Glomerular endothelial cell (primary cell): ENCODE results near the gene NPR2. TPM values are rescaled to one million over a fixed set of nuclear protein-coding genes. Genes with fewer than 3 reads are reported as not detected.
A peak's percentile ranks its signal among the peaks of the same experiment; 100 is the strongest.

Source experiments
- DNase-seq: peaks from one replicate; pipeline ENCODE4 v3.0.0-alpha.2; 2011; ENCODE audit warnings: low read depth, low spot score; ENCODE audit errors: extremely low read depth
- total RNA-seq: library from RNA; depleted of rRNA; stranded (reverse); fragments of >200 nt; gene quantifications from 2 replicates; pipeline ENCODE4 v1.2.3, GENCODE V29; 2015

NPR2 gene
- total RNA-seq, 1 donor from 2014 or later = 16.6 TPM

DNA sequence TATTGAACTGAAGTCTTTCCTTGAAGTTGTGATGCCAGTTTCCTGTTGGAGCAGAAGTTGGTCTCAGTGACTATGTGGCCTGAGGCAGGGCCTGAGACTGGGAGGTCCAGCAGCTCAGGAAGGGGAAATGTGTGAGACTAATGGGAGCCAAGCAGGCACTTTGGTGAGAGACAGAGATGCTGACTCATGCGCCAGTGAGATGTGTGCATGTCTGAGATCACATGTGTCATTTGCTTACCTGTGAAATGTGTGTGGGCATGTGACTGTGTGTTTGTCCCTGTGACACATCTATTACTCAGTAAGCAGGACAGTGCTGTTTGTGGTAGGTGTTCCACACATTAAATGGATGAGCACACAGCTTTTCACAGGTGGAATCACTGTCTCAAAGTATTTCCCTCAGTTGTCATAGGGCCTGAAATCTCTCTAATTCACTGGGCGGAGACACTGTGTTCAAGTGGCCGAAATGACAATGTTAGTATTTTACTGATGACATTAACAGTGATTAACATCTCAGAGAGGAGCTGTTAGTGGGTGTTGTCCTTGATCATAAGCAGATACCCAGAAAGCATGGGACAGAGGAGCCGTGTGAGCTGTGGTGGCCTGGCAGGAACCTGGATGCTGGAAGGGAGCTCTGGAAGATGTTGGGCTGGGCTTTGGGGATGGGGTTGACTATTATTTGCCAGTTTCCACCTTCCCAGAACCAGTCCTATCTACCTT lies 7.4 kb downstream of the NPR2 start:
- no peak for DNase-seq

DNA sequence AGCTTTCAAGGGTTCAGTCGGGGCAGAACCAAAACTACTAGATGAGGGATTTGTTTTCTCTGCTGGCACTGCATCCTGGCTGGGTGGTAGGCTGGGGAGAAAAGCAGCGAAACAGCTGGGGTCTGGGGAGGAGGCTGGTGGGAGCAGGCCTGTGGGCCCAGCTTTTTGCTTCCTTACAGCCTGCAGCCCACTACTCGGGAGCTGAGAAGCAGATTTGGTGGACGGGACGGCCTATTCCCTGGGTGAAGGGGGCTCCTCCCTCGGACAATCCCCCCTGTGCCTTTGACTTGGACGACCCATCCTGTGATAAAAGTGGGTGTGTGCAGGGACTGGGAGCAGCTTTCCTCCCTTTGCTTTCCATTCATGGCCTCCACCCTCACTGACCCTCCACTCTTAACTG lies 9.1 kb downstream of the NPR2 start:
- DNase-seq = no peak

DNA sequence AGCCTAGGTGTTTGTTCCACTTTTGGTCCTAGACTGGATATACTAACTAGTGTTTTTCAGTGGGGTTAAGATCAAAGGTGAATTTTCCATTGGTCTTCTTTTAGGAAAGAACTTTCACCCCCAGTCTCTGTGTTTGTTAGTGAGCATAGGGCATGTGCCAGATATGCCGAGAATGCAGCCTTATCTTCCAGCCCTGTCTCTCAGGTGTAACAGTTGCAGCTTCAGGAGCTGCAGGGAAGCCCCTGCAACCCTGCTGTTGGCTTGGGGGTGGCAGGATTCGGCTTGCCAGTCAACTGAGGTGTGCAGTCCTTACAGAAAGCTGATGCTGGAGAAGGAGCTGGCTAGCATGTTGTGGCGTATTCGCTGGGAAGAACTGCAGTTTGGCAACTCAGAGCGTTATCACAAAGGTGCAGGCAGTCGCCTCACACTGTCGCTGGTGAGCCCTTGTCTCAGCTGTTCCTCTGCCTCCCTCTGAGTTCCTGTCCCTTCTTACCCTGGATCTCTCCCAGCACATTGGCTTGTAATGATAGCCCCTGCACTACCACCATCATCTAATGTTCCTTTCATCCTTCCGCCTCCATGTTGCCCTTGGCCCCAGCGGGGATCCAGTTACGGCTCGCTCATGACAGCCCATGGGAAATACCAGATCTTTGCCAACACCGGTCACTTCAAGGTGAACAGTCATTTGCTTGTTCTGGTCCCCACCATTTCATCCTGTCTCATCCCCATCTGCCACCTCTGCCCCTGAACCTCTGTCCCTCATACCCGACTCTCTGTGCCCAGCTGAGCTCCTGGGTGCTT lies 10.1 kb downstream of the NPR2 start:
- no peak for DNase-seq

DNA sequence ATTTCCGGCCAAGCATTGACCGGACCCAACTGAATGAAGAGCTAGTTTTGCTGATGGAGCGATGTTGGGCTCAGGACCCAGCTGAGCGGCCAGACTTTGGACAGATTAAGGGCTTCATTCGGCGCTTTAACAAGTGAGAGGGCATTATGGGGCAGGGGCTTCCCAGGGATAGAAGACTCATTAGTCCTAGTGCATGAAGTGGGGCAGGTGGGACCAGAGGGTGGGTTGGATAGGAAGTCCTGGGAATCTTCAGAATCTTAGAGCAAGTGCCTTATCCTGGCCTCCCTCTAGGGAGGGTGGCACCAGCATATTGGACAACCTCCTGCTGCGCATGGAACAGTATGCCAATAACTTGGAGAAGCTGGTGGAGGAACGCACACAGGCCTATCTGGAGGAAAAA lies 14.7 kb downstream of the NPR2 start:
- no peak for DNase-seq

DNA sequence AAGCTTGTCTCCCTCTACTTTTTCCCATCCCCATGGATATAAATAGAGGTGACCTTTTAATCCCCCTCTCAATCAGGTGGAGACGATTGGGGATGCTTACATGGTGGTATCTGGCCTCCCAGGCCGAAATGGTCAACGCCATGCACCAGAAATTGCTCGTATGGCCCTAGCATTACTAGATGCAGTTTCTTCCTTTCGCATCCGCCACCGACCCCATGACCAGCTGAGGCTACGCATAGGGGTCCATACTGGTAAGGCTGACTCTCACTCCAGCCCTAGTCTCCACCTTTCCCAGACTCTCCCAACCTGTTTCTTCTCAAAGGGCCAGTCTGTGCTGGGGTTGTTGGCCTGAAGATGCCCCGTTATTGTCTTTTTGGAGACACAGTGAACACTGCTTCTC lies 17.0 kb downstream of the NPR2 start:
- no peak for DNase-seq

DNA sequence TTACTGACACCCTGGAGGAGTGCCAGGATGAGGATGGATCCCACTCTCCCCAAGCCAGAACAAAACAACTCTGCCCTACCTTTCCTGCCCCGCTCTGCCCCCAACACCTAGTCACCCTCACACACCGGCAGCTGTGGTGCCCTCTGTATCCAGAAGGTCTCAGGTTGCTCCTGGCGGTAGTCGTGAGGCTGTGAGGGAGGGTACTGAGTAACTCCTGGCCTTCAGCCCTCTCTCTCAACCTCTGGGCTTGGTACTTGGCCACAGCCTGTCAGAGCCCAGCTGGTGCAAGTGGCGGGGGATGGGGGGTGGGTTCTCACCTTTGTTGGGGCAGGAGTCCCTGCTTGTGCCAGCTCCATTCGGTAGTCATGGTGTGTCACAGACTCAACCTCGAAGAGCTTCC lies 18.7 kb downstream of the NPR2 start:
- no peak for DNase-seq

DNA sequence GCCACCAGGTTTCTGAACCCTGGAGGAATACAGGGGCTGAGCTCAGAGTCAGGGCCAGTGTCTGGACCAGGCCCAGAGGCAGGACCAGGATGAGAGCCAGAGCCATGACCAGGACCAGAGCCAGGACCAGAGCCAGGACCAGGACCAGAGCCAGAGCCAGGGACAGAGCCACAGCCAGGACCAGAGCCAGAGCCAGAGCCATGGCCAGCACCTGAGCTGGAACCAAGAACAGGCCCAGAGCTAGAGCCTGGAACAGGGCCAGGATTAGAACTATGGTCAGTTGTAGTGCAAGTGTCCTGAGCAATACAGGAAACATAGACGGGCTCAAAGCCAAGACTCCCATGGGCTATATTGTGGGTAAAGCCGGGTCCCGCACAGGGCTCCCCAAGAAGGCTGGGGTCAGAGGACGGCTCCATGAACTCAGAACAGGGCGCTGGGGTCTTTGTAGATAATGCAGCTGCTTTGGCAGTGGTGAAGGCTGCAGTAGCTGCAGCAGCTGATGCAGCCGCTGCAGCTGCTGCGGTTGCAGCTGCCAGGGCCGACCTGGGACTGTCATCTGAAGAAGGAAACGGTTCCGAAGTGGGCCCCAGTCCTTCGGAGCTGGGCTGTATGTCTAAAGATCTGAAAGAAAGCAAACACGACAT lies 20.1 kb downstream of the NPR2 start:
- DNase-seq = no peak

DNA sequence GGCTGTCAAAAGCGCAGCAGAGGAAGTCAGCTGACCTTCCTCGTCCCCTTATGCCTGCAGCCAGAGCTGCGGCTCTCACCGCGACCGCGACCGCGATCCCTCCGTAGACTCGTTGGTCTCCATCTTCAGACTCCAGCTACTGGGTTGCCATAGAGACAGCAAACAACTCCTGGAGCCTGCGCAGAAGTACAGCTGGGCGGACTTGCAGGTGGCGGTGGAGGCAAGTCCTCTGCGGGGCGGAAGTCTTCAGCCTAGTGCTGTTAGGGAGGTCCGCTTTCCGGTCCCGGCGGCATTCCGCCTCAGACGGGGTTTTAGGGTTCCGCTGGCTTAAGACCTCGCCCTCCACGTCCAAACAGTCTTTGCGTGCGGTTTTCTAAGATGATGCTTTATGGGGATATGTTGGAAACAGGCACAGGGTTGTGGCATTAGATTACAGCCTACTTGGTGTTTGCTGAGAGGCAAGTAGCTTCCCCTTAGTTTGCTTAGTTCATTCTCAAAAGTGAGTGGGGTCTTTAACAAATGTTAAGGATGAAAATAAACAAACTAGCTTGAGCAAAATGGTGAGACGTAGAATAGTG lies 20.7 kb downstream of the NPR2 start, which contains the start of gene SPAG8:
Gene SPAG8 (minus strand): TSS at position 238 of the 578 bp plus-strand sequence. CDS start 115 bp downstream, at position 123.
- no peak for DNase-seq

DNA sequence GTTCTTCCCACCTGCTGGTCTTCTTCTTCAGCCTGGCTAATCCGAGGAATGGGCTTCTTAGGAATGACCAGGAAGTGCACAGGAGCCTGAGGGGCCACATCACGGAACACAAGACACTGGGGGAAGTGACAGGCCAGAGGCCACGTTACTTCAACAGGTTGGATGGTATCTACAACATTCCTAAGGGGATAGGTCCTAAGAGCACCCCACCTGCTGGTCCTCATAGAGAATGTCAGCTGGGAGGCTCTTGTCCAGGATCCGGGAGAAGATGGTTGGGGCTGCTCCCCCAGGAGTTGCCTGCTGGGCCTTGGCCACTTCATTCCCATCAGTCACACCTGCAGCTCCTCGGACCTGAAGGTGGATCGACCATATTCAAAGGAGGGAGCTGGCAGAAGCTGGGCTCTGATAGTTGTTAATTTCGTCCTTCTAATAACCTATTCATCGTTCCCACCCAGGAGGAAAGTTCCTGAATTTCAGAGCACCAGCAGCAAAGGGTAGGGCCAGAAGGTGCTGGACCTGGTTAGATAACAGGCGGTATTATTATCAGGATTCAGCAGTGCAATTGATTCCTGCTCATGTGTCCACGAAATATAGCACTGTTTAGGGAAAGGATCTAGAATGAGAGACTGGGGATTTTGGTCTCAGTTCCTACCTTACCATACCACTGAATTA lies 22.2 kb downstream of the NPR2 start:
- DNase-seq = no peak

DNA sequence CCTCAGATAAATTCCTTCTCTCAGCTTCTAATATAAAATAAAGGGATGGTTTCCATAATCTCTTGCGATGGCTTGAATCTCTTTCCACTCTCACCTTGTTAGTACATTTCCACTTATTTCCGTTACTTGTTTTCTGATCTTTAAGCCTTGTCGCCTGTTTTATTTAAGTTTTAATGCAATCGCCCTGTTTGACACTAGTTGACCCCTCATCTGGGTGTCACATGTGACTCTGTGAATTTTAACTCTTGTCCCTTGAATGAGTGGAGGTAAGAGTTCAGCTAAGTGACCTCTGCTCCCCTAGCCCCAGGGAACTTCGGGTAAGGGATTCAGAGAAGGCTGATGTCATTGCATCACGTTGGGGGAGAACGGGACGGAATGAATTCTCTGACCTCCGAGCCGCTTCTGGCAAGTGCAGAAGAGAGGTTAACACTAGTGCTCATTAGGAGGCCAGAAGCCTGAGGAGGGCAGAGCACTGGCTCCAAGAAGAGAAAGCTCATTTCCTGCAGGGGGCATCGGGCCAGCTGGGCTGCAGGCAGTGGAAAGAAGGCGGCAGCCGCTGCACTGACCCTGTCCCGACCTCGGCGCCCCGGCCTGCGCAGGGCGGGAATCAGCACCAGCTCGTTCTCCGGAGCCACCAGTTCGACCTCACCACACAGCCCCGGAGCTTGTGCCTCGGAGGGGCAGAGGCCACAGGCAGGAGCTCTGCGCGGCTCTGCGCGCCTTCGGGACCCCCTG lies 22.9 kb downstream of the NPR2 start:
- no peak for DNase-seq

DNA sequence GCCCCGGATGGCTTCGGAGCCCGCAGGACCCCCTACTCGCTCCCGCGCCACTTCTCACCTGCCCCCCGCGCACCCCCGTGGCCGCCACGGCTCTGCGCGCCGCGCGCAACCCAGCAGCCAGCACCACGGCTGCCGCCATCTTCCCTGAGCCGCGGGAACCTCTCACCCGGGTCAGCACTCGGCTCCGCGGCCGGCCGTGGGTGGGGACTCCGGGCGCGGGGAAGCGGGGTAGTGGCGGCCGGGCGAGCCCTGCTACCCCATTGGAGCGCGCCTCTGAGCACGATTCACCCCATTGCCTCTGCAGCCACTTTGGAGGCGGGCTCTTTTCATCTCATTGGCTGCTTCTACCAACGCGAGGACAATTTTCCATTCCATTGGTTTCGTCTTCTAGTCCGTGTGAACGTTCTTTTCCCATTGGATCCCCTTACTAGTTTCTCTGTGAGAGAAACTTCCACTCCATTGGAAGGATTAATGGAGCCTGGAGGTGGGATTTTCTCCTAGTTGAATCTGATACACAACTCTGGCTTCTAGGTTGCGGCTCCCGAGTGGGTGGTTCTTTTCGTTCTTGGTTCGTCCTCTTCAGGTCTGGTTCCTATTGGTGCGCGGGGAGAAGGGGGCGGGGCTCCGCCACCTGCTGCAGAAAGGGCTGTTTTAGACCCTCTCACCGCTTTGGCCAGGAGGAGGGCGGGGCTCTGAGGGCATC lies 23.6 kb downstream of the NPR2 start, which contains the start of gene HINT2:
Gene HINT2 (minus strand): TSS at position 202 of the 703 bp plus-strand sequence. CDS start 63 bp downstream, at position 139.
- peak; percentile 99 for DNase-seq

DNA sequence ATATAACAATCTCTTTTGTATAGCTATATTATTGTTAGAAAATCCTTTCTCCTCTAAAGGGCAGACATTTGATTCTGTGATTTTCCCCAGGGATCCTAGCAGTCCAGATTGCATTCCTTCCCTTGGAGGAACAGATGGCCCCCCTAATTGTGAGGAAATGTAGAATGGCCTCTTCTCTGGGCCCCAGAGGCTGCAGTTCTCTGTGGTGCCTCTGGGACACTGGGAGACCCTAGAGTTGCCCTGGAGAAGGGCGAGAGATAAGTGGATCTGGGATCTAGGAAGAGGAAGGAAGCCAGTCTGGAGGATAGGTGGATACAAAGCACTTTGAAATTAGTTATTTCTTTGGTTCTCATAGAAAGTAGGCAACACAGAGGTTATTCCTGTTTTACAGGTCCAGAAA lies 25.3 kb downstream of the NPR2 start:
- DNase-seq = no peak

DNA sequence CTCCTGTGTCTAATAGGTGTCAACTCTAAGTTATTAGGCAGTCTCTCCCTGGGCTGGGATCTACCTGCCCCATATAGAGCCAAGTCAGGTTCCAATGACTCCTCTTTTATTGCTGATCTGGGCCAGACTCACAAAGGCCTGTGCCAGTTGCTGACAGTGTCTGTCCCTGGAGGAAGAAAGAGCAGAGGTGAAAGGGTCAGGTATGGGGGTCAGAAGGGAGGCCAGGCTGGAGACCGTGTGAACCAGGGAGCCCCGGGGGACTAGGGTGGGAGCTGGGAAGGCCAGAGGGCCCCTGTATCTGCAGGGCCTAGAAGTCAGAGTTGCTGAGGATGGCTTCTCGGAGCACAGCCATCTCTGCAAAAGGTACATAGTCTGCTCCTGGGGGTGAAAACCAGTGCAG lies 26.9 kb downstream of the NPR2 start:
- DNase-seq = no peak

DNA sequence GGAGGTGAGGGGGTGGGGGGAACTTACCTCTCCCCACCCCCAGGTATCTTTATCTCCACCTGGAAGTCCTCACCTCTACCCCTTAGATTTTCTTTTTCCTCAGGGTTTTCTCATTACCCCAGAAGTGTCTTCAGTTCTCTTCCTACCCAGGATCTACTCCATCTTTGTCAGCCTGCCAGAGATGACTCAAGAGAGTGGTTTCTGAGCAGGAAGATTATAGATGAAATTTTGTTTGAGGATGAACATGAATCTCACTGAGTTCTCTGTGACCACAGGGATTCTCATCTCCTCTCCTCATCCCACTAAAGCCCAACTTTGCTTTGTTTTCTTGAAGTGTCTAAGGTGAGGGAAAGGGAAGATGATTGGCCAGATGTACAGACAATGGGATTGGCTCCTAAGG lies 28.7 kb downstream of the NPR2 start:
- no peak for DNase-seq

DNA sequence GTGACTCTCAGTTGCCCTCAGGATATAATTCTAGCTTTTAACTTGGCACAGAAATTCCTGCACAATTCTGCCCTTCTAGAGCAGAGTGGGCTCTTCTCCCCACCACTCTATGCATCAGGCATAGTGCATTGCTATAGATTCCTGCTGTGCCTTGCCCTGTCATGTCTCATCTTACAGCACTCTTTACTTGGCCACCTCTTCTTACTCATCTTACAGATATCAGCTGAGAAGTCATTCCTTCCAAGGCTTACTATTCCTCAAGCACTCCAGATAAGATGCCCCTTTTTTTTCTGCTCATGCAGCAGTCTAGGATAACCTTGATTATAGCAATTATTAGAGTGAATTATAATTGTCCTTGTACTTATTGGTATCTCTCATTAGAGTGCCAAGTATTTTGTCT lies 31.5 kb downstream of the NPR2 start:
- no peak for DNase-seq

DNA sequence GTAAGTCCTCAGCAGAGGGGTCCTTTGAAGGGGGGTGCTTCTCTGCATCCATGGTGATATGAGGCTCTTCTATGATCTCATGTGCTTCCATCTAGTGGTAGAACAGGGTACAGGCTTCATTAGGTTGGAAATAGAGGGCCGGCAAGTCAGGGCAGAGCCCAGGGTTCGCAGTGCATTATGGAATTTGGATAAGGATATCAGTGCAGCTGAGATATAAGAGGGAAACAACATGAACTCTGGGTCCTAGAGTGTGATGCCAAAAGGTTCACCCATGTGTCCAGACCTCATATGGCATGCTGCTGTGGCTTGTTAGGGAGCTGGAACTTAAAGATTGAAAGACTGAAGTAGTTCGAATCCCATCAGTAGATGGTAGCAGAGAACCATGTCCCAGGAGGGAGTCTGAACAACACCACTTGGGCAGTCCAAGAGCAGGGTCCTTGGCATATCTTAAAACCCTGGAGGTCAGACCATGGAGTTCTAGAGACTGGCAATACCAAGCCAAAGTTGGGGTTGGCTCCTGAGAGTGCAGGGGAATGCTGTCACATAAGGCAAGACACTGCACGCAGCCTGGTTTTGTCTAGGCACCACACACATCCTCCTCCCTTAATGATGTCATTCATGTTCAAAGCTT lies 34.8 kb downstream of the NPR2 start:
- no peak for DNase-seq

DNA sequence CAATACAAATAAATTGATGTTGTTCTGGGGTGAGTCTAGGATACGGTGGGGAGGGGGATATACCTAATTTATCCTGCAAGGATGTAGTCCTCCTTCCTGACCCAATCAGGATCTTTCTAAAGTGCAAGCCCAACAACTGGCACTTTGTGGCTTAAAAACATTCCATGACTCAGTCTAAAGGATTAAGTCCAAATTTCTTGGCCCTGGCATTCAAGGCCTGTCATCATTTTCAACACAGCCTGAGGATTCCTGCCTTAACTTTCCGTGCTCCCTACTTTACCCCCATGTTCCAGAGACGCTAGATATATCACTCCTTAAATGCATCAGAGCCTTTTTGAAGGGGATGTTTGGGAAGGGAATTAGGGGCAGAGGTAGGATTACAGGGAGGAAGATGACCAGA lies 36.1 kb downstream of the NPR2 start:
- DNase-seq = no peak

DNA sequence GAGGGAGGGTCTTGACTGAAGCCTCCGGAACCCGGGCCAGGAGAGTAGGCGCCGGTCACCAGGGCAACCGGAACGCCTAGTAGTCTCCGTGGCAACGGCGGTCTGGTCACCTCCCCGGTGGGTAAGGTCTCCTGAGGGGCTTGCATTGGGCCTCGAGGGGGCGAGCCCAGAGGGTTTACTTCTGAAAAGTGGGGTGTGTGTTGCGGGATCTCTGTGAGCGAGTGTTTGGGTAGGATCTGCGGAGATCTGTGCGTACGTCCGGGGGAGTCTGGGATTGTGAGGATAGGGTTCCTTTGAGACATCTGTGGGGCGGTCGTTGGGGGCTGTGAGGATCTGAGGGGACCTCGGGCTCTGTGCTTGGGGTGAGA lies 37.3 kb downstream of the NPR2 start, which contains the start of gene FAM221B:
Gene FAM221B (minus strand): TSS at position 17 of the 368 bp plus-strand sequence. CDS start 2,571 bp downstream, outside the sequence.
- no peak for DNase-seq
